ENCODE measurements around the gene LIG4.

LIG4 gene

DNA sequence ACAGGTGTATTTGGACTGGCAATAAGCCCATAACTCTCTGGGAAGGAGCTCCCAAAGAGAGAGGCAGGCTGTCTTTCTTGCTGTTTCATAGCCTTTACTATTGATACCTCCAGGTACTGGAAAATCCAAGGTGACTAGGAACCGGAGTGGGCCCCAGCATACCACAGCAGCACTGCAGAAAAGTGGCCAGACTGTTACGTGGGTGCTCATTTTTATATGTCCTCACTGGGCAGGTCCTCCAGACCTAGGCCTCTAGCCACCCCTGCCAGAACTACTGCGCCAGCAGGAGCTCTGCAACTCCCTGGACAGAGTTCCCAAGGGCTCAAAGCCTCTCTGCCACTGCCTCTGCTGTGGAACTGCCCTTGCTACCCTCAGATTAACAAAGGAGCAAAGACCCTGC is 46.4 kb downstream of the LIG4 start:
- no peak for DNase-seq (ENCODE audit: low read depth)
- no peak for TF ChIP-seq CTCF (conservative IDR thresholded peaks at IDR 0.05; ENCODE audit: low read length)

DNA sequence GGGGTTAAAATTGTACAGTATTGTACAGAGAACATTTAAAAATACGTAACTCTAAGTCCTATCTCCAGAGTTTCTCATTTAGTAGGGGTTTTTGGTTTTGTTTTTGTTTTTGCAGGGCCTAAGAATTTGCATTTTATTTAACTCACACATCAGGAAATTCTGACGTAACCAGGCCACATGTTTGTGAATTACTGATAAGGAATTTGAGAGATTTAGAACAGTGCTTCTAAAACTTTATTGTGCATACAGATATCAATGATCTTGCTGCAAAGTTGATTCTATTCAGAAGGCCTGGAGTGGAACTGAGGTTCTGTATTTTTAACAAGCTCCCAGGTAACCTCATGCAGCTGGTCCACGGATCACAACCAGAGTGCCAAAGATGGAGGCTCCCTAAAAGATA is 49.3 kb downstream of the LIG4 start:
- TF ChIP-seq CTCF (conservative IDR thresholded peaks at IDR 0.05; ENCODE audit: low read length), result no peak
- no peak overlapping the region for H3K4me3 ChIP-seq (ENCODE audit: low read length)
- no peak for DNase-seq (ENCODE audit: low read depth)

More for the DNA sequence above, 46.4 kb downstream of the LIG4 start:
- no peak overlapping the region for H3K4me3 ChIP-seq (ENCODE audit: low read length)

GRCh38 chr13:108158746-108159145 is 56.6 kb downstream of the LIG4 start:
- no peak for TF ChIP-seq CTCF (conservative IDR thresholded peaks at IDR 0.05; ENCODE audit: low read length)
- H3K4me3 ChIP-seq (ENCODE audit: low read length), result no peak overlapping the region
- no peak for DNase-seq (ENCODE audit: low read depth)

Data from AG10803 (cell line).